GM18861 (cell line): ENCODE results near the gene IGHMBP2.

Experiments used
- ATAC-seq: cut with Tn5 transposase; IDR thresholded peaks from one replicate; pipeline ENCODE4 v1.9.1; 2021; ENCODE audit not compliant: unreplicated experiment

Gene IGHMBP2

DNA sequence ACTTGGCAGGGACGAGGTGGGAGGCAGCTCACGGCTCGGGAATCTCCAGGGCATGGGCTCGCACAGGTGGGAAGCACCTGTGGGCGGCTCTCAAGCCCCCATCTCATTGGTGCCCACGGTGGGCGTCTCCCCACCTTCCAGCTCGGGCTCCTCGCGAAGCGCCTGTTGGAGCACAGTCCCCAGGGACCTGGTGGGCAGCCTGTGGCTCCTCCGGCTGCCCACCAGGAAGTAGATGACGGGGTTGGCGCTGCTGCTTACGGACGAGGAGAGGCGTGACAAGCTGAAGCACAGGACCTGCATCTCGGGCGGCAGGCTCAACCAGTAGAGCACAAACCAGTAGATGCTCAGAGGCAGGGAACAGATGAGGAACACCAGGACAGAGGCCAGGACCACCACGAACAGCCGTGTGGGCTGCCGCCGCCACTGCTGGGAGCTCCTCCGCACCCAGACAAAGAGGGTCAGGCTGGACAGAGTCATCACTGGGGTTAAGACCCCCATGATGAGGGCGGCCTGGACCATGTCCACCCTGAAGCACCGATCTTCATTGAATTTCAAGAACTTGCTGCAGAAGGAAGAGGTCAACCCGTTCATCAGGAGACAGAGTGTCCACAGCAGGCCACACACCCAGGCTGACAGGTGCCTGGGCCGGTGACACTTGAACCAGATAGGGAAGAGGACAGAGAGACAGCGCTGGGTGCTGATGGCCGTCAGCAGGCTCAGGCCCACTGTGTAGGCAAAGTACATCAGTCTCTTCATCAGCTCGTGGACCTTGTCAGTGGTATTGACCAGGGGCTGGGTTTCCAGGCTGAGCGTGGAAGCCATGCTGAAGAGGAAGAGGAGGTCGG, 76.5 kb downstream of the IGHMBP2 start:
- no peak for ATAC-seq

DNA sequence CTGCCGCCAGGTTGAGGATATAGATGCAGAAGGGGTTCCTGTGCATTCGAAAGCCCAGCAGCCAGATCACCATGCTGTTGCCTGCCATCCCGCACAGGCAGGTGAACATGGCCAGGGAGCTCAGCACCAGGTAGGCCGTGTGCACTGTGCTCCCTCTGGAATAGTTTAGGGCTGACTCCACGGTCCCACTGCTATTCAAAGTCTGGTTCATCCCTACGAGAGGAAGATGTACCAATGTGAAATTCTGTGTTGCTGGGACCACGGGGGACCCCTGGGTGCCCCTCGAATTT, 77.0 kb downstream of the IGHMBP2 start, which contains the start of gene MRGPRD:
Gene MRGPRD (minus strand): TSS at position 211 of the 290 bp plus-strand sequence. CDS start 0 bp downstream, at position 211.
- ATAC-seq, result no peak

DNA sequence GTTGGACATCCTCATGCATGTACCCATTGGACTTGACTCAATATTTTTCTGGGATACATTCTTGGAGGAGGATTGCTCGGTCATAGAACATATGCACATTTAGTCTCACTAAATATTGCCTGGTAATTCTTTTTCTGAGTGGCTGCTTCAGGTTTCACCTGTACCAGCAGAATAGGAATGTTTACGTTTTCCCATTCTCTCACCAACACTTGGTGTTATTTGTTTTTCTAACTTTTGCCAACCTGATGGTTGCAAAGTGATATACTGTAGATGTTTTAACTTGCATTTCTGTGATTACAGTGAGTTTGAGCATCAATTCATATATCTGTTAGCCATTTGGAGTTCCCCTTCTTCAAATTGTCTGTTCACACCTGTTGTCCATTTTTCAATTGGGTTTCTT, 78.4 kb downstream of the IGHMBP2 start:
- no peak for ATAC-seq

DNA sequence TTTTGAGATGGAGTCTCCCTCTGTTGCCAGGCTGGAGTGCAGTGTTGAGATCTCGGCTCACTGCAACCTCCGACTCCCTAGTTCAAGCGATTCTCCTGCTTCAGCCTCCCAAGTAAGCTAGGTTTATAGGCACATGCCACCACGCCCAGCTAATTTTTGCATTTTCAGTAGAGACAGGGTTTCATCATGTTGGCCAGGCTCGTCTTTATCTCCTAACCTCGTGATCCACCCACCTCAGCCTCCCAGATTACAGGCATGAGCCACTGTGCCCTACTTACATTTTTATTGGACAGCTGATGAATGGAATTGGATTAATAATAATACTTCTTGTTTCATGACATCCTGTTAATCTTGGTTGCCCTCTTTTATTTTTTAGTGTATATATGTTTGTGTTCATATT, 80.1 kb downstream of the IGHMBP2 start:
- no peak for ATAC-seq

DNA sequence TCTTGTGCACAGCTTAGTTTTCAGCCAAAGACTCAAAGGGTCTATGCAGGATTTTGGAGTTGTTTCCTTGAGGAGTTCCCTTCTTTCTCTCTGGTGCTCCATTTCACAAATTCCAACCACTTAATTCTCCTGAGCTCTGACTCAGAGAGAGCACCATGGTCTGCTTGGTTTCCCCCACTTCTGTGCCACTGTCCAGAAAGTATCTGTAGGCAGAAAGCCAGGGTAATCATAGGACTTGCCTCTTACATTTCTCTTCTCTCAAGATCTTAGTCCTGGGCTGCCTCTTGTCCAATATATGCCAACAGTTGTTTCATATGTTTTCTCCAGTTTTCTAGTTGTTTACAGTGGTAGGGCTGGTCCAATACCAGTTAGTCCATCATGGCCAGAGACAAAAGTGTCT, 83.5 kb downstream of the IGHMBP2 start:
- ATAC-seq, result no peak

DNA sequence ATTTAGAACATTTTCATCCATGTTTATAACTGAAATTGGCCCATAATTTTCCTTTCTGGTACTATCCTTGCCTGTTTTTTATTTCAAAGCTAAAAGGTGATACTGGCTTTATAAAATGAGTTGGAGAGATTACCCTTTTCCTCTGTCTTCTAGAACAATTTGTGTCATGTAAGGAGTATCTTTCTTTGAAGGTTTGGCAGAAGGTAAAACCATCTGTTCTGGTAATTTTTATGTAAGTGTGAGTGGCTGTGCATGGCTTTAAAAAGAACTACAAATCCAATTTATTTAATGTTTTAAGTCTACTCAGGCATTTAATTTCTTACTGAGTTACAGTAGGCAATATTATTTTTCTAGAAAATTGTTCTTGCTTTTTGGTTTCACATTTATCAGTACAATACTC, 84.8 kb downstream of the IGHMBP2 start:
- no peak for ATAC-seq
